ENCODE data around the gene NFATC2IP.

The NFATC2IP gene

GRCh38 chr16:28935346-28935745, 15.4 kb upstream of the NFATC2IP start:
- H3K9ac ChIP-seq (ENCODE audit: low read length): no peak overlapping the region
- H3K4me2 ChIP-seq (ENCODE audit: low read length): no peak overlapping the region
- H2BK5ac ChIP-seq (ENCODE audit: low read length): no peak overlapping the region
- no peak overlapping the region for H3K18ac ChIP-seq (ENCODE audit: low read length)
- no peaks in the 10 kb centered on the region for H3K79me1 ChIP-seq (ENCODE audit: low read length)
- H3K27ac ChIP-seq (ENCODE audit: low read depth, low read length): no peak overlapping the region
- H3K36me3 ChIP-seq (ENCODE audit: control insufficient read depth, insufficient read depth, low read length): no peaks in the 10 kb centered on the region
- no CpG with 5 or more reads among the region's 4 CpGs for WGBS (ENCODE audit: extremely low coverage, insufficient coverage, low lambda C conversion rate)
- DNase-seq: no peak
- H3K79me2 ChIP-seq (ENCODE audit: control insufficient read depth, insufficient read depth, low read length): no peaks in the 10 kb centered on the region
- no peak overlapping the region for H2BK120ac ChIP-seq (ENCODE audit: low read depth, low read length)
- no peak overlapping the region for H2AK5ac ChIP-seq (ENCODE audit: low read length)
- H3K23ac ChIP-seq (ENCODE audit: low read length): no peak overlapping the region
- no peak overlapping the region for H3K56ac ChIP-seq (ENCODE audit: low read length)
- H2BK15ac ChIP-seq (replicated peaks; ENCODE audit: low read depth): no peak overlapping the region
- H4K8ac ChIP-seq (ENCODE audit: low read depth, low read length): no peak overlapping the region
- no peak overlapping the region for H3K4me3 ChIP-seq (ENCODE audit: low read length)
- no peak overlapping the region for H3K4ac ChIP-seq (ENCODE audit: low read depth, low read length)
- no peak overlapping the region for H4K5ac ChIP-seq (ENCODE audit: low read length)
- no peaks in the 10 kb centered on the region for H3K4me1 ChIP-seq (ENCODE audit: control insufficient read depth, low read depth, low read length)
- no peaks in the 10 kb centered on the region for H3K27me3 ChIP-seq (ENCODE audit: insufficient read depth, low read length, poor library complexity)

- Histone ChIP-seq H2AK5ac (ENCODE audit: low read length) (no peak overlapping the region), H3K79me1 (ENCODE audit: low read length) (no peaks in the 10 kb centered on the region), H3K27ac (ENCODE audit: low read depth, low read length) (no peak overlapping the region), H3K27me3 (ENCODE audit: insufficient read depth, low read length, poor library complexity) (no peaks in the 10 kb centered on the region), H3K4me2 (ENCODE audit: low read length) (peak overlapping the region; percentile 23), H3K23ac (ENCODE audit: low read length) (no peak overlapping the region), H3K56ac (ENCODE audit: low read length) (peak overlapping the region; percentile 67), H2BK120ac (ENCODE audit: low read depth, low read length) (no peak overlapping the region), H3K4me3 (ENCODE audit: low read length) (no peak overlapping the region), H3K9ac (ENCODE audit: low read length) (peak overlapping the region; percentile 1), H4K5ac (ENCODE audit: low read length) (no peak overlapping the region), H3K79me2 (ENCODE audit: control insufficient read depth, insufficient read depth, low read length) (no peaks in the 10 kb centered on the region), H2BK15ac (replicated peaks; ENCODE audit: low read depth) (no peak overlapping the region), H3K4ac (ENCODE audit: low read depth, low read length) (no peak overlapping the region), H3K18ac (ENCODE audit: low read length) (no peak overlapping the region), H2BK5ac (ENCODE audit: low read length) (no peak overlapping the region), H3K36me3 (ENCODE audit: control insufficient read depth, insufficient read depth, low read length) (no peaks in the 10 kb centered on the region), H3K4me1 (ENCODE audit: control insufficient read depth, low read depth, low read length) (no peaks in the 10 kb centered on the region), H4K8ac (ENCODE audit: low read depth, low read length) (no peak overlapping the region)
- DNase-seq: peak; percentile 83
- no CpG with 5 or more reads among the region's 36 CpGs for WGBS (ENCODE audit: extremely low coverage, insufficient coverage, low lambda C conversion rate)
Measured at GRCh38 chr16:28935924-28936783, 14.6 kb upstream of the NFATC2IP start.

- no peak overlapping the region for H4K5ac ChIP-seq (ENCODE audit: low read length)
- no peak overlapping the region for H3K23ac ChIP-seq (ENCODE audit: low read length)
- H3K79me2 ChIP-seq (ENCODE audit: control insufficient read depth, insufficient read depth, low read length): no peaks in the 10 kb centered on the region
- no peaks in the 10 kb centered on the region for H3K79me1 ChIP-seq (ENCODE audit: low read length)
- no peak overlapping the region for H2BK120ac ChIP-seq (ENCODE audit: low read depth, low read length)
- H3K4me3 ChIP-seq (ENCODE audit: low read length): no peak overlapping the region
- H4K8ac ChIP-seq (ENCODE audit: low read depth, low read length): no peak overlapping the region
- no peak overlapping the region for H3K4ac ChIP-seq (ENCODE audit: low read depth, low read length)
- H3K36me3 ChIP-seq (ENCODE audit: control insufficient read depth, insufficient read depth, low read length): no peaks in the 10 kb centered on the region
- H3K9ac ChIP-seq (ENCODE audit: low read length): no peak overlapping the region
- no CpG with 5 or more reads among the region's 26 CpGs for WGBS (ENCODE audit: extremely low coverage, insufficient coverage, low lambda C conversion rate)
- no peak overlapping the region for H3K56ac ChIP-seq (ENCODE audit: low read length)
- H3K27me3 ChIP-seq (ENCODE audit: insufficient read depth, low read length, poor library complexity): no peaks in the 10 kb centered on the region
- no peaks in the 10 kb centered on the region for H3K4me1 ChIP-seq (ENCODE audit: control insufficient read depth, low read depth, low read length)
- H3K18ac ChIP-seq (ENCODE audit: low read length): no peak overlapping the region
- DNase-seq: no peak
- H2BK15ac ChIP-seq (replicated peaks; ENCODE audit: low read depth): no peak overlapping the region
- H3K27ac ChIP-seq (ENCODE audit: low read depth, low read length): no peak overlapping the region
- no peak overlapping the region for H2BK5ac ChIP-seq (ENCODE audit: low read length)
- H2AK5ac ChIP-seq (ENCODE audit: low read length): no peak overlapping the region
- H3K4me2 ChIP-seq (ENCODE audit: low read length): no peak overlapping the region
Measured at GRCh38 chr16:28936784-28937155, 14.0 kb upstream of the NFATC2IP start.

DNA sequence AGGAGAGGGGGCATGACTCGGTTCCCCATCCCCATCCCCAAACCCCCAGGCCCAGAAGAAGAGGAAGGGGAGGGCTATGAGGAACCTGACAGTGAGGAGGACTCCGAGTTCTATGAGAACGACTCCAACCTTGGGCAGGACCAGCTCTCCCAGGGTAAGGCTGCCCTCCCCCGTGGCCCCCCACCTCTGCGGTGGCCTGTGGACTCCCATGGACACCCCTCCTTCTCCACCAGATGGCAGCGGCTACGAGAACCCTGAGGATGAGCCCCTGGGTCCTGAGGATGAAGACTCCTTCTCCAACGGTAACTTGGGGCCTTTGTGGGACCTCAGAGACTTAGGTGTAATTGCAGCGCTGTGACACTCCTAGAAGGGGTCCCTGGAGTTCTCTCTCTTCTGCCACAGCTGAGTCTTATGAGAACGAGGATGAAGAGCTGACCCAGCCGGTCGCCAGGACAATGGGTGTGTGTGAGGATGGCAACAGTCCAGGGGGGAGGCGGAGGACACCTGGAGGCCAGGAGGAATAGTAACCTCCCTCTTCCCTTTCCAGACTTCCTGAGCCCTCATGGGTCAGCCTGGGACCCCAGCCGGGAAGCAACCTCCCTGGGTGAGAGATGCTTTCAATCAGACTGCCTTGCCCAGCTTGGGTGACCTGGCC, 13.4 kb upstream of the NFATC2IP start:
- Histone ChIP-seq H2AK5ac (ENCODE audit: low read length) (no peak overlapping the region), H3K23ac (ENCODE audit: low read length) (no peak overlapping the region), H3K4me1 (ENCODE audit: control insufficient read depth, low read depth, low read length) (no peaks in the 10 kb centered on the region), H3K79me1 (ENCODE audit: low read length) (no peaks in the 10 kb centered on the region), H4K5ac (ENCODE audit: low read length) (no peak overlapping the region), H2BK5ac (ENCODE audit: low read length) (no peak overlapping the region), H3K79me2 (ENCODE audit: control insufficient read depth, insufficient read depth, low read length) (no peaks in the 10 kb centered on the region), H3K4me3 (ENCODE audit: low read length) (no peak overlapping the region), H3K56ac (ENCODE audit: low read length) (no peak overlapping the region), H3K18ac (ENCODE audit: low read length) (no peak overlapping the region), H4K8ac (ENCODE audit: low read depth, low read length) (no peak overlapping the region), H3K4ac (ENCODE audit: low read depth, low read length) (no peak overlapping the region), H2BK120ac (ENCODE audit: low read depth, low read length) (no peak overlapping the region), H3K27me3 (ENCODE audit: insufficient read depth, low read length, poor library complexity) (no peaks in the 10 kb centered on the region), H2BK15ac (replicated peaks; ENCODE audit: low read depth) (no peak overlapping the region), H3K27ac (ENCODE audit: low read depth, low read length) (no peak overlapping the region), H3K9ac (ENCODE audit: low read length) (no peak overlapping the region), H3K36me3 (ENCODE audit: control insufficient read depth, insufficient read depth, low read length) (no peaks in the 10 kb centered on the region), H3K4me2 (ENCODE audit: low read length) (no peak overlapping the region)
- no peak for DNase-seq
- WGBS (ENCODE audit: extremely low coverage, insufficient coverage, low lambda C conversion rate): no CpG with 5 or more reads among the region's 14 CpGs

GRCh38 chr16:28938721-28939120, 12.0 kb upstream of the NFATC2IP start:
- no peak overlapping the region for H2BK5ac ChIP-seq (ENCODE audit: low read length)
- no peaks in the 10 kb centered on the region for H3K36me3 ChIP-seq (ENCODE audit: control insufficient read depth, insufficient read depth, low read length)
- WGBS (ENCODE audit: extremely low coverage, insufficient coverage, low lambda C conversion rate): no CpG with 5 or more reads among the region's 7 CpGs
- H2AK5ac ChIP-seq (ENCODE audit: low read length): no peak overlapping the region
- no peak overlapping the region for H2BK120ac ChIP-seq (ENCODE audit: low read depth, low read length)
- no peaks in the 10 kb centered on the region for H3K27me3 ChIP-seq (ENCODE audit: insufficient read depth, low read length, poor library complexity)
- H3K4me3 ChIP-seq (ENCODE audit: low read length): no peak overlapping the region
- no peak overlapping the region for H4K5ac ChIP-seq (ENCODE audit: low read length)
- no peak overlapping the region for H2BK15ac ChIP-seq (replicated peaks; ENCODE audit: low read depth)
- DNase-seq: no peak
- H3K9ac ChIP-seq (ENCODE audit: low read length): no peak overlapping the region
- H3K23ac ChIP-seq (ENCODE audit: low read length): no peak overlapping the region
- no peak overlapping the region for H3K4ac ChIP-seq (ENCODE audit: low read depth, low read length)
- no peaks in the 10 kb centered on the region for H3K4me1 ChIP-seq (ENCODE audit: control insufficient read depth, low read depth, low read length)
- H3K56ac ChIP-seq (ENCODE audit: low read length): no peak overlapping the region
- H4K8ac ChIP-seq (ENCODE audit: low read depth, low read length): no peak overlapping the region
- H3K18ac ChIP-seq (ENCODE audit: low read length): no peak overlapping the region
- no peaks in the 10 kb centered on the region for H3K79me2 ChIP-seq (ENCODE audit: control insufficient read depth, insufficient read depth, low read length)
- no peak overlapping the region for H3K4me2 ChIP-seq (ENCODE audit: low read length)
- H3K79me1 ChIP-seq (ENCODE audit: low read length): no peaks in the 10 kb centered on the region
- no peak overlapping the region for H3K27ac ChIP-seq (ENCODE audit: low read depth, low read length)
